NCI-H345 treated with DMSO at 0.1 percent for 48 hours (cell line): ENCODE data around the gene GREB1.

ENCODE experiments used
- DNase-seq: peaks from one replicate; lab custom pipeline; 2025; ENCODE audit not compliant: unreplicated experiment; lab: John Stamatoyannopoulos, UW

Gene GREB1

GRCh38 chr2:11630855-11631254 is 97.0 kb downstream of the GREB1 start:
- no peak for DNase-seq

GRCh38 chr2:11631462-11631861 is 97.6 kb downstream of the GREB1 start:
- DNase-seq: no peak

GRCh38 chr2:11633923-11634478 is 100.2 kb downstream of the GREB1 start:
- DNase-seq: no peak

- no peak for DNase-seq
Measured at GRCh38 chr2:11634584-11634983, 100.7 kb downstream of the GREB1 start.

GRCh38 chr2:11635141-11635540 is 101.3 kb downstream of the GREB1 start:
- no peak for DNase-seq

GRCh38 chr2:11636593-11637295 is 102.9 kb downstream of the GREB1 start:
- DNase-seq: no peak

- DNase-seq: no peak
Measured at GRCh38 chr2:11637546-11637945, 103.7 kb downstream of the GREB1 start.

GRCh38 chr2:11639503-11639902 is 105.7 kb downstream of the GREB1 start:
- no peak for DNase-seq

- DNase-seq: no peak
Measured at GRCh38 chr2:11640132-11640531, 106.3 kb downstream of the GREB1 start.

GRCh38 chr2:11642972-11643371 is 109.1 kb downstream of the GREB1 start:
- no peak for DNase-seq

GRCh38 chr2:11644293-11644692 is 110.4 kb downstream of the GREB1 start:
- DNase-seq: no peak

GRCh38 chr2:11646530-11646929 is 112.7 kb downstream of the GREB1 start:
- no peak for DNase-seq

- no peak for DNase-seq
Measured at GRCh38 chr2:11647834-11648600, 114.2 kb downstream of the GREB1 start.

- no peak for DNase-seq
Measured at GRCh38 chr2:11649093-11649492, 115.2 kb downstream of the GREB1 start.

- DNase-seq: no peak
Measured at GRCh38 chr2:11651856-11652548, 118.2 kb downstream of the GREB1 start.

GRCh38 chr2:11652553-11652952 is 118.7 kb downstream of the GREB1 start:
- DNase-seq: no peak

- no peak for DNase-seq
Measured at GRCh38 chr2:11655495-11655894, 121.7 kb downstream of the GREB1 start.

- DNase-seq: no peak
Measured at GRCh38 chr2:11656252-11656651, 122.4 kb downstream of the GREB1 start.

GRCh38 chr2:11656671-11657101 is 122.8 kb downstream of the GREB1 start:
- DNase-seq: no peak

GRCh38 chr2:11657195-11657594 is 123.3 kb downstream of the GREB1 start:
- DNase-seq: no peak

- no peak for DNase-seq
Measured at GRCh38 chr2:11657646-11658045, 123.8 kb downstream of the GREB1 start.
